CD4-positive, alpha-beta T cell treated with Interleukin-10 for 1 hour (primary cell): ENCODE measurements around the gene ACTG1.

ENCODE experiments used
- DNase-seq: peaks from one replicate; pipeline ENCODE4 v3.0.0-alpha.2; 2020

Gene ACTG1

DNA sequence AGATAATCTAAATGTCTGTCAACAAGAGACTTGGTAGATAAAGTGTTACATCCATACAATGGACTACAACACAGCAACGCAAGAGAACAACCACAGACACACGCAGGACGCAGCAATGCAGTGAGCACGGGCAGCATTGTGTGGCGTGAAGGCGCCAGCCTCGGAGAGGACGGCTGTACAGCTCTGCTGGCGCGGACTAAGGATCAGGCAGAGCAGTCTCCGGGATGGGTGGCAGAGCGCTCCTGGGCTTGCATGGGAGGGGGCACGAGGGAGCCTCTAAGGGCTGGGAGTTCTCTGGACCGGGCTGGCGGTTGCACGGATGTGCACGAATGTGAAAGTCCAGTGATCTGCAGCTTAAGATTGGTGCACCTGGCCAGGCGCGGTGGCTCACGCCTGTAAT is 34.5 kb downstream of the ACTG1 start:
- DNase-seq: no peak

GRCh38 chr17:81477173-81477572 is 35.4 kb downstream of the ACTG1 start:
- DNase-seq: no peak

- no peak for DNase-seq
These were observed 36.0 kb downstream of the ACTG1 start for GRCh38 chr17:81476635-81477034.

DNA sequence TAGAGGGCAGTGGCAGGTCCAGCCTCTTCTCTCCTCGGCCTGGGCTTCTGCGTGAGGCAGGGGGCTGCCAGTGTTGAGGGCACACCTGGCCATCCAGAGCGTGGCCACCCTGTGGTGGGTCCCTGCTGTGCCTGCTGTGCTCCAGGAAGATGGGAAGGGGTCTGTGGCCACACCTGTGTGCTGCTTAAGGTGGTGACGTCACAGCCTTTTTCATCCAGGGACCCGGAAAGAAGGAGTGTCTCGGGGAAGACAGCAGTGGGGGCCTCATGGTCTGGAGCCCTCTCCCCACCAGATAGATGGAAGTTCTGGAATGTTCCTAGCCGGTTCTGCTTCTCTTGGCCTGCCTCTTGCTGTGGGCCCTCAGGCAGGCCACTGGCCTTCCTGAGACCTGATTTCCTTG is 36.5 kb downstream of the ACTG1 start:
- DNase-seq: no peak

- DNase-seq: no peak
These were observed 37.6 kb downstream of the ACTG1 start for GRCh38 chr17:81474958-81475357.

DNA sequence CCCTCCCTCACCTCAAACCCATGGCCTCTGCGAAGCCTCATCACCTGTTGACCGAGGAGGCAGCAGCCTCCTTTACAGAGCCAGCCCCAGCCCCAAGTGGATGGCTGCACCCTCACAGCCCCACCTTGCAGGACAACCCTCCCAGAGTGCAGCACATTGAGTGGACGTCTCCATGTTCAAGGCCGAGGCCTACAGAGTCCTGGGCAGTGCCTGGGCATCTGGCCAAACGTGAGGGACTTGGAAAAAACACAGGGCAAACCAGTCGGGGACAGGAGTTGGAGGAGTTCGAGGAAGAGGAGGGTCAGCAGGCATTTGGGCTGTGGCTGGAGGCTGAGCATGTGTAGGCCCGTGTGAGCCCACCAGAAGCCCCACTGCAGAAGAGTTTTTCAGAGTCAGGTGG is 39.6 kb downstream of the ACTG1 start:
- no peak for DNase-seq

- DNase-seq: peak; percentile 33
These were observed 40.7 kb downstream of the ACTG1 start for GRCh38 chr17:81471818-81472456.

GRCh38 chr17:81470944-81471817 is 41.4 kb downstream of the ACTG1 start:
- DNase-seq: no peak

GRCh38 chr17:81470270-81470943 is 42.2 kb downstream of the ACTG1 start:
- no peak for DNase-seq

GRCh38 chr17:81469266-81469665 is 43.3 kb downstream of the ACTG1 start:
- DNase-seq: no peak

DNA sequence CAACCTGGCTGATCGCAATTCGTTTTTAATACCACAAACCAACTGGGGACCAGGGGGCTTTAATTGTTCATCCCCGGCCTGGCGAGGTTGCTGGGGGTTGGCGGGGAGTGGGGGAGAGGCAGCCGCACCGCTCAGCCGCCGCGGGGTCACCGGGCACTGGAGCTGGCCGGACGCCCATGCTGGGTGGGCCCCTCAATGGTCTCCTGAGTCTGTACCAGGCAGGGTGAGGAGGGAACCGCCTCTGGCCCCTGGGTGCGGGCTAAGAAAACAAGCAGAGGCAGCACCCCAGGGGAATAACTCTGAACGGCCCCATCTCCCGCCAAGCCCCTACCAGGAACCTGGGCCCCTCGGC is 43.9 kb downstream of the ACTG1 start:
- DNase-seq: no peak

DNA sequence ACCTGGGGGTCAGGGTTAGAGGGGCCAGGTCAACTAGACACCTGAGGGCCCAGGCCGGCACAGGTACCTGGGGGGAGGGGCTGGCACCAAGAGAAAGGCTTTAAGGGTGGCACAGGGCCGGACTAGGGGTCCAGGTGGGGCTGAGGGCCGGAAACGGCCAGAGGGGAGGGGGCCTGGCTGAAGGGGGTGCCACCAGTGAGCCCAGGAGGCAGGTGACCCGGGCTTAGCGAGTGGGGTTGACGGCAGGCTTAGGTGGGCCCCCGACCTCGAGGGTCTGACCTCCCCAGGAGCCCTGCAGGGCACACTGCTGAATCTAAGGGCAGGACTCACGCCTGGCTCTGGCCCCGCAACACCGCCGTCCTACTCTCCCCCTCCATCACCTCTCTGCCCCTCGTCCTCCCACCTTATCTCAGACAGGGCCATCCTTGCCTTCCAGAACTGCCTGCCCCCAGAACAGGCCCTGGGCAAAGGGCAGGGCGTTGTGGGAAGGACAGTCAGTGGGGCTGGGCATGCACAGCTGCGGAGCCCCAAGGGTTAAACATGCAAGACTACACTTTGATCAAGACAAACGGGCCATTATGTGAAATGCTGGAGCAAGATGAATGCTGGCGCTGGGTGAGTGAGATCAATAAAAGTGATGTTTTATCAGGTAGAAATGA is 44.4 kb downstream of the ACTG1 start:
- DNase-seq: no peak

- no peak for DNase-seq
These were observed 45.8 kb downstream of the ACTG1 start for GRCh38 chr17:81466564-81467472.

DNA sequence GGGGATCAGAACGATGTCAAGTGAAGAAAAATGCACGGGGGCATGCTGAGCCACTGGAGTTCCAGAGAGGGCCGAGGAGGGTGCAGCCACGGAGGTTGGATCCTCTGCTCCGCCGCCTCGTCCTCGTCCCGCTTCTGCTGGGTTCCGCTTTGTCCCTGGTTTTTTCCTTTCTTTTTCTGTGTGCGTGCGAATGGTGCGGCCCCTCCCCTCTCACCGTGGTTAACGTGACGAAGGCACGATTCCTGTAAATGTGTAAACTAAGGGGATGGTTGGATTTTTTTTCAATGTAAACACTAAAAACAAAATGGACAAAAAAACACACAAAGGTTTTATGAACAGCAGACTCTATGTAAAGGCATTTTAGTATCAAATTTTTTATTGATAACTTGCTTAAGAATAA is 46.7 kb downstream of the ACTG1 start:
- no peak for DNase-seq

- DNase-seq: no peak
These were observed 48.0 kb downstream of the ACTG1 start for GRCh38 chr17:81464586-81464985.

DNA sequence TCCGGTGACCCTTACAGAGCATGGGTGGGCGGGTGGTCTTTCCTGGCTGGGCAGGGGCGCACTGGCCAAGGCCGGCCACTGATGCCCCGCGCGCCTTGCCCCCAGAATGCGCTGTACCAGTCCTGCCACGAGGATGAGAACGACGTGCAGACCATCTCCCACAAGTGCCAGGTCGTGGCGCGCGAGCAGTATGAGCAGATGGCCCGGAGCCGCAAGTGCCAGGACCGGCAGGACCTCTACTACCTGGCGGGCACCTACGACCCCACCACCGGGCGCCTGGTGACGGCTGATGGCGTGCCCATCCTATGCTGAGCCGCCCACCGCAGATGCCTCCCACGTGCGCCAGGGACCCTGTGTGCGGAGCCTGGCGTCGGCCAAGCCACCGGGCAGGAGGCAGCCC is 49.1 kb downstream of the ACTG1 start:
- no peak for DNase-seq

DNA sequence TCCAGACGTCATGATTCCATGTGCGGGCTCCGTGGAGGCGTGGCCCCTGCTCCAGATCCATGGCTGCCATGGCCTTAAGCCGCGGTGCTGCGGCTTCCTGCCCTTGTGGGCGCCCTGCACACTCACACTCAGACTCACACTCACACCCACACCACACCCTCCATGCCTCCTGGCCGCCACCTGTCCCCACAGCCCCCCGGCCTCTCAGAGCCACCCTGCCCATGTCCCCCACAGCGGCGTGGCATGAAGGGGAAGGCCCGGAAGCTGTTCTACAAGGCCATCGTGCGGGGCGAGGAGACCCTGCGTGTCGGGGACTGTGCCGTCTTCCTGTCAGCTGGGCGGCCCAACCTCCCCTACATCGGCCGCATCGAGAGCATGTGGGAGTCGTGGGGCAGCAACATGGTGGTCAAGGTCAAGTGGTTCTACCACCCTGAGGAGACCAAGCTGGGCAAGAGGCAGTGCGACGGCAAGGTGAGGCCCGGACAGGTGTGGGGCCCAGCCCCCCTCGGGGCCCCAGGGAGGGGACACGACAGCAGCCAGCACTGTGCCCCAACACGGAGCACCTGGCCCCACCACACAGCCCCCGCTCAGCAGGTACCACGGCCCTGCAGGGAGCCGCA is 50.0 kb downstream of the ACTG1 start:
- DNase-seq: no peak

DNA sequence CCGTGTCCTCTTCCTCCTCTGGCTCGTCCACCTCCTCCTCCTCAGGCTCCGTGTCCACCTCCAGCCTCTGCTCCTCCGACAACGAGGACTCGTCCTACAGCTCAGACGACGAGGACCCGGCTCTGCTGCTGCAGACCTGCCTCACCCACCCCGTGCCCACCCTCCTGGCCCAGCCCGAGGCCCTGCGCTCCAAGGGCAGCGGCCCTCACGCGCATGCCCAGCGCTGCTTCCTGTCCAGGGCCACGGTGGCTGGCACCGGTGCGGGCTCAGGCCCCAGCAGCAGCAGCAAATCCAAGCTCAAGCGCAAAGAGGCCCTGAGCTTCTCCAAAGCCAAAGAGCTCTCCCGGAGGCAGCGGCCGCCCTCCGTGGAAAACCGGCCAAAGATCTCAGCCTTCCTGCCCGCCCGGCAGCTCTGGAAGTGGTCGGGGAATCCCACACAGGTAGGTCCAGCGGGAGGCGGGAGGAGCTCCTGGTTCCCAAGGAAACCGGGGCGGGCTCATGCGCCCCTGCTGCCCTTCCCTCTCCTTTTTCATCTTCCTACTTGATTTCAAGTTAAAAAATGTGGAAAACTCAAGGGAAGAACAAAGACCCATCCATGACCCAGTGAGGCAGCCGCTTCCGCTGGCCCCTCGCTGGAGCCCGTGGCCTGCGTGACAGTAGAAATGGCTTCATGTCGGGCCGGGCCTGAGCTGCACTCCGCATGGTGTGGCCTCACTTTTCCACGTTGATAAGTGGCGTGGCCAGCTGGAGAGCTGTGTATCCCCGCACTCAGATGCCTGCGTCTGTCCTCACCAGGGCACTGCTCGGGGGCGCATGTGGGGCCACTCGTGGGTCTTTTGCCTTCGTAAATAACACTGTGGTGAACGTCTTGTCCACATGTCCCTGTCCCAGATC is 50.7 kb downstream of the ACTG1 start:
- no peak for DNase-seq

GRCh38 chr17:81460856-81461460 is 51.6 kb downstream of the ACTG1 start:
- DNase-seq: no peak
